Stimulated activated CD4-positive, alpha-beta T cell treated with anti-CD3 and anti-CD28 coated beads, Interleukin-15, amount 100 ng/mL, for 24 hours (primary cell): Measurements from ENCODE around the gene OAS1.
A peak's percentile ranks its signal among the peaks of the same experiment; 100 is the strongest.
"Not testable (repeated sequence)": the region's sequence is repeated elsewhere in the genome, so short reads cannot be mapped to it uniquely, and the experiment has no call there.

Source experiments
- DNase-seq: peaks from one replicate; pipeline ENCODE4 v3.0.0-alpha.2; 2020

The OAS1 gene

GRCh38 chr12:112937741-112938719 lies 31.3 kb downstream of the OAS1 start, which contains the start of gene OAS3:
Gene OAS3 (plus strand): TSS chr12:112938474. CDS start chr12:112938531, 57 bp downstream.
- peak; percentile 69 for DNase-seq

- no peak for DNase-seq
These were observed 32.0 kb downstream of the OAS1 start for GRCh38 chr12:112938751-112939150.

DNA sequence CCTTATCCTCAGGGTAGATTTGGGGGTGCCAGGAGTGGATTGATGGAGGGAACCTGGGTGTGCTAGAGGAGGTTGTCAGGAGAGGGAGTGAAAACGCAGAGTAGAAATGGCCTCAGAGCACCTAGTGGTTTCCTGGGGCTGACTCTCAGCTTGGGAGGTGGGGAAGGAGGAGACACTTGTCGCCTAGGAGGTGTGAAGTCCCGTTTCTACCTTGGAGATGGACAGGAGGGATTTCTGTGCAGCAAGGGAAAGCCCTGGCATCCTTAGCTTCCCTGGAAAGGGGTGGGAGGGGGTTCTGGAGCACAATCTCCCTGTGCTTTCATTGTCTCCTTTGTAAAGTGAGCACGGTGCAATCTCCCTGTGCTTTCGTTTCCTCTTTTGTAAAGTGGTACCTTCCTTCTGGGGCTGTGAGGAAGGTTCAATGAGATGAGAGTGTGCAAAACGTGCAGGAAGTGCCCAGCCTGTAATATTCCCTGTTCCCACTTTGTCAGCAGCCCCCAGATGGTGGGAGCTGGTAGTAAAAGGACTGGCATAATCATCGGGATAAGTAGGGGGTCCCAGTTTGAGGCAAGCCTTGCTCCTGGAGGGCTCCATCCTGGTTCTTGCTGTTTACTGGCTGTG lies 33.1 kb downstream of the OAS1 start:
- no peak for DNase-seq

GRCh38 chr12:112941528-112942335 lies 35.0 kb downstream of the OAS1 start:
- DNase-seq, result no peak

GRCh38 chr12:112942572-112942971 lies 35.8 kb downstream of the OAS1 start:
- no peak for DNase-seq

DNA sequence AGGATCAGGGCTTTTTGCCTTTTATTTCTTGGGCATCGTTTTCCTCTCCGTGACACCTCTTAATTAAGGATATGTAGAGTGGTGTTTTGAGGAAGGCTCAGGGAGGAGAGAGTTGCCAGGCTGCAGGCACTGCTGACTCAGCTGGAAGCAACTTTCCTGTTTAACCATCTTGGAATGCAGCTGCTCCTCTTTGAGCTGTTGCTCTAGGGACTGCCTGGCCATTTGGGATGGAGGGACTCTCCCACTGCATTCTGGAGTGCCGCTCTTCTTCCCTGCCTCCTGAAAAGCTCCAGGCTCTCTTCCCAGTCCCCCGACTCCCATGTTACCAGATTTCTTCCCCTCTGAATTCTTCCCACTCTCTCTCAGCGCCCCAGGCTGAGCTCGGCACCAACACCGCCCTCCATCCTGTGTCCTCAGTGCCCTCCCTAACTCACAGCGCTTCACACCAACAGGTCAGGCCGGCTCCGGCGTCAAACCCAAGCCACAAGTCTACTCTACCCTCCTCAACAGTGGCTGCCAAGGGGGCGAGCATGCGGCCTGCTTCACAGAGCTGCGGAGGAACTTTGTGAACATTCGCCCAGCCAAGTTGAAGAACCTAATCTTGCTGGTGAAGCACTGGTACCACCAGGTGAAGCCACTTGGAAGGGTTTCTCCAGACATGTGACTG lies 37.4 kb downstream of the OAS1 start:
- no peak for DNase-seq

GRCh38 chr12:112945515-112945914 lies 38.8 kb downstream of the OAS1 start:
- DNase-seq, result no peak

- DNase-seq, result no peak
These were observed 39.7 kb downstream of the OAS1 start for GRCh38 chr12:112946236-112947000.

DNA sequence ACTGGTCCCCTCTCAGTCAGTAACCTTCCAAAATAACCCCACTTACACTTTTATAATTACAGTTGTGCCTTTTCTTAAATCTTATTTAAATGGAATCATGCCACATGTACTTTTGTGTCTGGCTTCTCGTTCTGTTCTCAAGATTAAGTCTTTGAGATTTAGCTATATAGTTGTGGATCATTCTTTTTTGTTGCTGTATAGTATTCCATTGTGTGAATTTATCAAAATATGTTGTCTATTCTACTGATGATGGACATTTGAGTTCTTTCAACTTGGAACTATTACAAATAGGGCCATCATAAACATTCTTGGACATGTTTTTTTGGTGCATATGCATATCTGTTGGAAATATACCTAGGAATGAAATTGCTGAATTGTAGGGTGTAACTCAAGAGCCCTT lies 40.6 kb downstream of the OAS1 start:
- DNase-seq, result no peak

DNA sequence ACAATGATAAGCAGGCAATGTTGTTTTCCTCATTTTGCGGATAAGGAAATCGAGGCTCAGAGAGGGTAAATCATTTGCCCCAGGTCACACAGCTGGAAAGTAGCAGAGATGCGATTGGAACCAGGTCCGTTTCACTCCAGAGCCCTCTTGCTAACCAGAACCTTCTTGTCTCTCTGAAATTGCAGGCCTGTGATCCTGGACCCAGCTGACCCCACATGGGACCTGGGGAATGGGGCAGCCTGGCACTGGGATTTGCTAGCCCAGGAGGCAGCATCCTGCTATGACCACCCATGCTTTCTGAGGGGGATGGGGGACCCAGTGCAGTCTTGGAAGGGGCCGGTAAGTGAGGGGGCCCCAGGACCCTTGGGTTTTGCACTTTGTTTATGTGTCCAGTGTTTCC lies 41.0 kb downstream of the OAS1 start:
- DNase-seq, result no peak

DNA sequence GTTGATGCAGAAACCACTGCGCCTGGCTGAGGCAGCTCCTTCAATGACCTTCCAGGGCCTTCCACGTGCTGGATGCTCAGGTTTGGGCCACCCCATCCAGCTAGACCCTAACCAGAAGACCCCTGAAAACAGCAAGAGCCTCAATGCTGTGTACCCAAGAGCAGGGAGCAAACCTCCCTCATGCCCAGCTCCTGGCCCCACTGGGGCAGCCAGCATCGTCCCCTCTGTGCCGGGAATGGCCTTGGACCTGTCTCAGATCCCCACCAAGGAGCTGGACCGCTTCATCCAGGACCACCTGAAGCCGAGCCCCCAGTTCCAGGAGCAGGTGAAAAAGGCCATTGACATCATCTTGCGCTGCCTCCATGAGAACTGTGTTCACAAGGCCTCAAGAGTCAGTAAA lies 42.0 kb downstream of the OAS1 start:
- no peak for DNase-seq

DNA sequence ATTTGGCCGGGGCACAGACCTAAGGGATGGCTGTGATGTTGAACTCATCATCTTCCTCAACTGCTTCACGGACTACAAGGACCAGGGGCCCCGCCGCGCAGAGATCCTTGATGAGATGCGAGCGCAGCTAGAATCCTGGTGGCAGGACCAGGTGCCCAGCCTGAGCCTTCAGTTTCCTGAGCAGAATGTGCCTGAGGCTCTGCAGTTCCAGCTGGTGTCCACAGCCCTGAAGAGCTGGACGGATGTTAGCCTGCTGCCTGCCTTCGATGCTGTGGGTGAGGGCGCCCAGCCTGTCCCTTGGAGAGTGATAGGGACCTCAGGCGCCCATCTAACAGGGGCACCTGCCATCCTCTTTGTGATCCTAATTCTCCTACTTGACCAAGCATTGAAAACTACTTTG lies 43.9 kb downstream of the OAS1 start:
- DNase-seq, result no peak

DNA sequence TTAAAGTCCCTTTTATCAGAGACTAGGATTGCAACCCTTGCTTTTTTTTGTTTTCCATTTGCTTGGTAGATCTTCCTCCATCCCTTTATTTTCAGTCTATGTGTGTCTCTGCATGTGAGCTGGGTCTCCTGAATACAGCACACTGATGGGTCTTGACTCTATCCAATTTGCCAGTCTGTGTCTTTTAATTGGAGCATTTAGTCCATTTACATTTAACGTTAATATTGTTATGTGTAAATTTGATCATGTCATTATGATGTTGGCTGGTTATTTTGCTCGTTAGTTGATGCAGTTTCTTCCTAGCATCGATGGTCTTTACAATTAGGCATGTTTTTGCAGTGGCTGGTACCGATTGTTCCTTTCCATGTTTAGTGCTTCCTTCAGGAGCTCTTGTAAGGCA lies 50.4 kb downstream of the OAS1 start:
- not testable (repeated sequence) for DNase-seq

DNA sequence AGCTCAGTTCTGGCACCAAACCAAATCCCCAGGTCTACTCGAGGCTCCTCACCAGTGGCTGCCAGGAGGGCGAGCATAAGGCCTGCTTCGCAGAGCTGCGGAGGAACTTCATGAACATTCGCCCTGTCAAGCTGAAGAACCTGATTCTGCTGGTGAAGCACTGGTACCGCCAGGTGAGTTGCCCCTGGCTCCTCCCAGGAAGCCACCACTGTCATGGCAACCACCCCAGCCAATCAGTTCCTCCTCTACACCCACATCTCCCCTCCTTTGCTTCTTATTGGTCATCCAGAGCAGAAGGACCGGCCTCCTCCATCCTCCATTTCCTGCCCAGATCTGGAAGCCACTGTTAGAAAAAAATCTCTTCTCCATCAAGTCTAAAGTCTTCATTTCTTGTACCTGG lies 54.3 kb downstream of the OAS1 start:
- DNase-seq, result no peak

DNA sequence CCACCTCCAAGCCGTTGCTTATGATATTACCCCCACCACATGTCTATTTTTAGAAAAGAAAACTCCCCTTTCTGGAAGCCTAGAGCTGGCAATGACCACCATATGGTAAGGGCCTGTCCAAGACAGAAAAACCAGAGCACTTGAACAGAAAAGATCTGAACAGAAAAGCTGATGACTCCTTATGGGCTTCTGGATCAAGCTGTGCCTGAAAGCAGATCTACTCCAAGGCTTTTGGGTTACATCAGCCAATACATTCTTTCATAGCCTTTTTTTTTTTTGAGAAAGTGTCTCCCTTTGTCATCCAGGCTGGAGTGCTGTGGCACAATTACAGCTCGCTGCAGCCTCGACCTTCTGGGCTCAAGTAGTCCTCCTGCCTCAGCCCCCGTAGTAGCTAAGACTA lies 54.8 kb downstream of the OAS1 start:
- DNase-seq, result no peak

DNA sequence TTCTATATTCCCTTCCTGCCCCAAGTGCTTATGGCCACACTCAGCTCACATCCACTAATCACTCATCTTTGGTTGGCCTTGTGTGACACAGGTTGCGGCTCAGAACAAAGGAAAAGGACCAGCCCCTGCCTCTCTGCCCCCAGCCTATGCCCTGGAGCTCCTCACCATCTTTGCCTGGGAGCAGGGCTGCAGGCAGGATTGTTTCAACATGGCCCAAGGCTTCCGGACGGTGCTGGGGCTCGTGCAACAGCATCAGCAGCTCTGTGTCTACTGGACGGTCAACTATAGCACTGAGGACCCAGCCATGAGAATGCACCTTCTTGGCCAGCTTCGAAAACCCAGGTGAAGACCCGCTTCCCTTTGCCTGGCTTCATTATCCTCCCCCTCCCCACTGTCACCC lies 55.8 kb downstream of the OAS1 start:
- no peak for DNase-seq

DNA sequence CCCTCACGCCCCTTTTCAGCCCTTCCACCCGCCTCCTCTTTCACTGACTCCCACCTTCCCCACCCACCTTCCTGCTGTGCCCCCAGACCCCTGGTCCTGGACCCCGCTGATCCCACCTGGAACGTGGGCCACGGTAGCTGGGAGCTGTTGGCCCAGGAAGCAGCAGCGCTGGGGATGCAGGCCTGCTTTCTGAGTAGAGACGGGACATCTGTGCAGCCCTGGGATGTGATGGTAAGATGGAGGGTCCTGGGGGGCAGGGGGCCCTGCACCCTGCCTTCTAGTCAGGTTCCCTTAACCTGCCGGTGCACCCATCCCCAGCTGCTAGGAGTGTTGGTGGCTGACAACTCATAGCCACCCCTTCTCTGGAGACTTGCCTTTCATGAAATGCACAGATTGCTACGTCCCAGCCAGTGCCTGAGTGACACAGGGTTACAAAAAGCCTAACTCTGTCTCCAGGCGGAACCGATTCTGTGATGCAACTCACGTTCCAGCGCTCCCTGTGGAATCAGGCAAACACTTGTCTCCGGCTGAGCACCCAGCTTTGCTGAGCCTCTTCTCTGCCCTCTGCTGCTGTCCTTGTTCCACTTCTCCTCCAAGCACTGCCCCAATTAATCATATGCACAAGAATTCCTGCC lies 56.6 kb downstream of the OAS1 start:
- DNase-seq, result no peak

DNA sequence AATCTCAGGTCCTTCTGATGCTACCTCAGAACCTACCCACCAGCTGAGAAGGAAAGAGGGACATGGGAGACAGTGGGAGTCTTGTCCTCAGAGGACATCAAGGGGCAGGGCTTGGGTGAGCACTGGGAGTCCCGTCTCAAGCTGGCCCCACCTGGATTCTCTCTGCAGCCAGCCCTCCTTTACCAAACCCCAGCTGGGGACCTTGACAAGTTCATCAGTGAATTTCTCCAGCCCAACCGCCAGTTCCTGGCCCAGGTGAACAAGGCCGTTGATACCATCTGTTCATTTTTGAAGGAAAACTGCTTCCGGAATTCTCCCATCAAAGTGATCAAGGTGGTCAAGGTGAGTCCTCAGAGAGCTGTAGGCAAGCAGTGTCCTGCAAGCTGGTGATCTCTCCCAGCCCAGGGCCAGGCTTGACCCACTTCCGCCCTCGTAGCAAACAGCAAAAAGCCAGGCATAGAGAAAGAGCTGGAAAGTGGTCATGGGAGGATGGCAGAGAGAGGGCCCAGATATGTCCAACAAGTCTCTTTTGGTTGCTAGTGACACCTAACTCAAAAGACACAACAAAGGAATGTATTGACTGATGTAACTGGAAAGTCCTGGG lies 57.4 kb downstream of the OAS1 start:
- no peak for DNase-seq

DNA sequence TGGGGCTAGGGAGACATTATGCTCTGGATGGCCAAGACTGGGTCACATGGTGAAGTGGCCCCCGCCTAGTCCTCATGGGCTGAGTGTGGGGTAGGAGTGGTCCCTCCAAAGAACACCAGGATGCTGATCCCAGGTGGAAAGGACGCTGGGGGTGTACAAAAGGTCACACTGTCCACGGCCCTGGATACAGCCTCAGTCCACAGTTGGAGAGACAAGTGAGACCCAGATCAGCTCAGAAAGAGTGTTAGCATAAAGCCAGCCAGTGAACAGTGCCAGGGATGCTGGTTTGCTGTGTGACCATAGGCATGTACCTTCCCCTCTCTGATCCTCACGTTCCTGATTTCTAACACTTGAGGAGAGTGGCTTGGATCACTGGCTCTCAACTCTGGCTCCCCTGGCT lies 58.2 kb downstream of the OAS1 start:
- no peak for DNase-seq

GRCh38 chr12:112965643-112966042 lies 58.9 kb downstream of the OAS1 start:
- no peak for DNase-seq

GRCh38 chr12:112967306-112967705 lies 60.5 kb downstream of the OAS1 start:
- DNase-seq, result no peak
